MM.1S (cell line): ENCODE data around the gene TMC2.
"Not testable (repeated sequence)": the region's sequence is repeated elsewhere in the genome, so short reads cannot be mapped to it uniquely, and the experiment has no call there.

Source experiments
- CTCF ChIP-seq: fragments of 300-600 bp; sonication (generic); IDR thresholded peaks from 2 replicates; pipeline ENCODE4 v1.5.1; 2016; ENCODE audit warnings: antibody characterized with exemption, low read length, mixed read lengths
- EZH2phosphoT487 ChIP-seq: fragments of 300-600 bp; sonication (generic); IDR thresholded peaks from 2 replicates; pipeline ENCODE4 v1.6.1; 2018; ENCODE audit warnings: antibody characterized with exemption, low read length

DNA sequence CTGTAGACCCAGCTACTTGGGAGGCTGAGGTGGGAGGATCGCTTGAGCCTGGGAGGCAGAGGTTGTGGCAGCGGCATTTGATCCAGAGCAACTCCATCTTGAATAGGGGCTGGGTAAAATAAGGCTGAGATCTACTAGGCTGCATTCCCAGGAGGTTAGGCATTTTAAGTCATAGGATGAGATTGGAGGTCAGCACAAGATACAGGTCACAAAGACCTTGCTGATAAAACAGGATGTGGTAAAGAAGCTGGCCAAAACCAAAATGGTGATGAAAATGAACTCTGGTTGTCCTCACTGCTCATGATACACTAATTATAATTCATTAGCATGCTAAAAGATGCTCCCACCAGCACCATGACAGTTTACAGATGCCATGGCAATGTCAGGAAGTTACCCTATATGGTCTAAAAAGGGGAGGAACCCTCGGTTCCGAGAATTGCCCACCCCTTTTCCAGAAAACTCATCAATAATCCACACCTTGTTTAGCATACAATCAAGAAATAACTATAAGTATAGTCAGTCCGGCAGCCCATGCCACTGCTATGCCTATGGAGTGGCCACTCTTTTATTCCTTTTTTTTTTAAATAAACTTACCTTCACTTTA is 13.4 kb upstream of the TMC2 start:
- not testable (repeated sequence) for TF ChIP-seq CTCF, EZH2phosphoT487
